Occipital lobe (tissue), 3 donors: Measurements from ENCODE around the gene CFAP70. TPM values are rescaled to one million over a fixed set of nuclear protein-coding genes. Genes with fewer than 3 reads are reported as not detected.

ENCODE experiments used
- DNase-seq: peaks from one replicate; lab custom pipeline; 2025; lab: John Stamatoyannopoulos, UW
- small RNA-seq: library from RNA; depleted of rRNA; stranded (forward); fragments of <200 nt; gene quantifications from one replicate; pipeline ENCODE3, GENCODE V24; 2014
- total RNA-seq: library from RNA; depleted of rRNA; stranded (reverse); fragments of >200 nt; gene quantifications from one replicate; pipeline ENCODE4 v1.2.3, GENCODE V29; 2014

The CFAP70 gene
- total RNA-seq, 1 donor from 2014 or later: 0.62 TPM

DNA sequence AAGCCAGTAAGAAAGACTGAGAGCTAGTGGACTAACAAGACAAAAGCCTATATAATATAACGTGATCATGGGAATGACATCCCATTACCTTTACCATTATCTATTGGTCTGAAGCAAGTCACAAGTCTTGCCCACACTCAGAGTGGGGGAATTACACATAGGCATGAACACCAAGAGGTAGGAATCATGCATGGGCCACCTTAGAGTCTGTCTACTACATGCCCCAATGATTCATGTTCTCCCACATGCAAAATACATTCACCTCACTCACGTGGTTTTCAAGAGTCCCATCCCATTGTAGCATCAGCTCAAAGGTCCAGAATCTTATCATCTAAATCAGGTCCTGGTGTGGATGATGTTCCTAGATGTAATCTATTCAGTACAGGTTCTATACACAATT is 141.0 kb downstream of the CFAP70 start:
- no peak for DNase-seq

DNA sequence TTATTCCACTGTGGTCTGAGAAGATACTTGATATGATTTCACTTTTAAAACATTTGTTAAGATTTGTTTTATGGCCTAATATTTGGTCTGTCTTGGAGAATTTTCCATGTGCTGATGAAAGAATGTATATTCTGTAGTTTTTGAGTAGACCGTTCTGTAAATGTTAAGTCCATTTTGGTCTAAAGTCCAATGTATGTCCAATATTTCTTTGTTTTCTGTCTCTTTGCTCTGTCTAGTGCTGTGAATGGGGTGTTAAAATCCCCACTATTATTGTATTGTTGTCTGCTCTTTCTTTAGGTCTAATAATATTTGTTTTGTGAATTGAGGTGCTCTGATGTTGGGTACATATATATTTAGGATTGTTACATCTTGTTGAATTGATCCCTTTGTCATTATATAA is 142.9 kb downstream of the CFAP70 start:
- no peak for DNase-seq

GRCh38 chr10:73211106-73211811 is 147.4 kb downstream of the CFAP70 start:
- no peak for DNase-seq

DNA sequence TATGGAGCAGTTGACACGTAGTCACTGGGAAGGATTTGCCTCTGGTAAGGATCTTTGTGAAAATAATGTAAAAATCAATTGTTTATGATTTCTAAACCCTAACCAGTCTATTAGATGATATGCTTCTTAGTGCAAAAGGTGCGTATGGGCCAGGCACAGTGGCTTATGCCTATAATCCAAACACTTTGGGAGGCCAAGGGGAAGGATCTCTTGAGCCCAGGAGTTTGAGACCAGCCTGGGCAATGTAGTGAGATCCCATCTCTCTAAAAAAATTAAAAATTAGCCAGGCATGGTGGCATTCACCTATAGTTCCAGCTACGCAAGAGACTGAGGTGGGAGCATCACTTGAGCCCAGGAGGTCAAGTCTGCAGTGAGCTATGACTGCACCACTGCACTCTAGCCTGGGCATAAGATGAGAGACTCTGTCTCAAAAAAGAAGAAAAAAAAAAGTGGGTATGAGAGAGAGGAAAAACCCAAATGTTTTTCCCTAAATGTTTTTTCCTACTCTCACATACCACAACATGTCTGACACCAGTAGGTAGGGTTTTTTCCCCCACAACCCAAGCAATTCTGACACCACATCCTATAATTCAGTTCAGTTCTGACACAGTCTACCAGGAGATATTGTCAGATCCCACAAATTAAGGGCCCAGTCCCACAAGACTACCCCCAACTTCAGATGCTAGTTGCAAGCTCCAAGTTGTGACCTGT is 148.1 kb downstream of the CFAP70 start:
- DNase-seq: no peak

DNA sequence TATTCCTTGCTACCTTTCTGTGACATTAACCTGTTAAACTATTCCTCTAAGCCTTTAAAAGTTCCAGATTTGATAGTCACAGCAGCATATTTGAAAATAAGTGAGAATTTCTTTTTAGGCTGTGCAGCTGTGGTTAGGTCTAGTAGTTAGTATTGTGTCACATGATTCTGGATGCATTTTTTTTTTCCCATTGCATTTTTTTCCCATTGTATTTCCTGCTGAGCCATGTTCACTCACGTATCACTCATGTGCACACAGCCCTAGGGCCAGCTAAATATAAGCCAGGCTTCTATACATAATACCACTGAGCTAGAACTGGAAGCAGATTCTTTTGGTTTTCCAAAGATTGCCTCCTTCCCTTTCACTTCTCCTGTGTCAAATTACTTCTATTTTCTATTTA is 149.0 kb downstream of the CFAP70 start:
- DNase-seq: no peak

- DNase-seq: no peak
Observed at GRCh38 chr10:73207883-73208282, 150.8 kb downstream of the CFAP70 start.

GRCh38 chr10:73206385-73206784 is 152.3 kb downstream of the CFAP70 start:
- no peak for DNase-seq

GRCh38 chr10:73205890-73206289 is 152.8 kb downstream of the CFAP70 start:
- DNase-seq: no peak

DNA sequence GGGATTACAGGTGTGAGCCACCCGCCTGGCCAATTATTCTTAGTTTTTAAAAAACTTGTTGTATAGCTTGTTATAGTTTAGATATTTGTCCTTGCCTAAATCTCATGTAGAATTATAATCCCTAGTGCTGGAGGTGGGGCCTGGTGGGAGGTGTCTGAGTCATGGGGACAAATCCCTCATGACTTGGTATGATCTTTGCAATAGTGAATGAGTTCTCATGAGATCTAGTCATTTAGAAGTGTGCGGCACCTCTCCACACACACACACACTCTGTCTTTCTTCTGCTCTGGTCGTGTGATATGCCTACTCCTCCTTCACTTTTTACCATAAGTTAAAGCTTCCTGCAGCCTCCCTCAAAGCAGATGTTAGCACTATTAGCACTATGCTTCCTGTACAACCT is 153.6 kb downstream of the CFAP70 start:
- DNase-seq: no peak

Small RNAs within 50 kb of the gene (small RNA-seq; reads per million reads assigned to genes)
- not detected for gene RF00019
- gene RNU6-833P: not detected

Other genes with a start within 250 kb of the CFAP70 start
- 0.31 TPM for gene NUDT13, start 248.4 kb downstream of the CFAP70 start, total RNA-seq
- gene ECD, start 190.9 kb downstream of the CFAP70 start, total RNA-seq: 28.7 TPM
- gene FAM149B1, start 190.7 kb downstream of the CFAP70 start, total RNA-seq: 30.1 TPM
- gene DNAJC9, start 111.6 kb downstream of the CFAP70 start, total RNA-seq: 59.7 TPM
- 102 TPM for gene MRPS16, start 106.2 kb downstream of the CFAP70 start, total RNA-seq
- 34.3 TPM for gene ANXA7, start 55.2 kb upstream of the CFAP70 start, total RNA-seq
- 3.7 TPM for gene MSS51, start 74.7 kb upstream of the CFAP70 start, total RNA-seq
- gene PPP3CB, start 137.2 kb upstream of the CFAP70 start, total RNA-seq: 122 TPM
- 31.7 TPM for gene USP54, start 232.5 kb upstream of the CFAP70 start, total RNA-seq